LoVo (cell line): ENCODE data around the gene GALNT15.

ENCODE experiments used
- DNase-seq: peaks from one replicate; pipeline ENCODE4 v3.0.0-alpha.2; 2016; ENCODE audit warnings: low spot score

The GALNT15 gene

DNA sequence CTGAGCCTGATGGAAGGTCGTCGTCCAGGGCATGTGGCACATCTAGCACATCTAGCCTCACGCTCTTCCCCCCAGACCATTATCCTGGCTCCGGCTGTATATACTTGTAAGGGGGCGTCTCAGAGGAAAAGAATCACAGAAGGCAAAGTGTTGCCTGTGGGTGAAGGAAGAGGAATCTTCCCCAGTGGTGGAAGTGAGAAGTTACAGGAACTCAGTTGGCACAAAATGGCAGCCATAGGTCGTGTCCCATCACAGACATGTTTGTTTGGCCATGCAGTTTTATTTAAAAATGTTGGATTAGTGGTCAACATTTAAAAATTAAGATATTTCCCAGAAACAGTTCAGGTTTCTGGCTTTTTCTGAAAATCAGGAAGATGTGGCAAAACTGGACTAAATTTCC, 13.6 kb downstream of the GALNT15 start:
- DNase-seq = no peak

DNA sequence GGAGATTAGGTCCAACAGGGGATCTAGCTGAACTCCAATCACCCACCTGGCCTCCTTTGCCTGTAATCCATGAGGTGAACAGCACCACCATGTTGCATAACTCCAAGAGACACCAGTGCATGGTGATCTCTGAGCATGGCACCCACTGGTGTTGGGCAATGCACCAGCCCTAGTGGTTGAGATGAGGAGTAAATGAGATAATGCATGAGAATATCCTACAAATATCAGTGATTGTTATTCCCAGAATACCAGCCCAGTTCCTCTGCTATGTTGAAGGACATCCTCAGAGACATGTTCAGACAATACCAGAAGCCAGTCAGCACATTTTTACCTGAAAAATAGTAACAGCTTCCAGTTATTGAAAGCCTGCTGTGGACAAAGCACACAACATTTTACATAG, 14.7 kb downstream of the GALNT15 start:
- DNase-seq = no peak

DNA sequence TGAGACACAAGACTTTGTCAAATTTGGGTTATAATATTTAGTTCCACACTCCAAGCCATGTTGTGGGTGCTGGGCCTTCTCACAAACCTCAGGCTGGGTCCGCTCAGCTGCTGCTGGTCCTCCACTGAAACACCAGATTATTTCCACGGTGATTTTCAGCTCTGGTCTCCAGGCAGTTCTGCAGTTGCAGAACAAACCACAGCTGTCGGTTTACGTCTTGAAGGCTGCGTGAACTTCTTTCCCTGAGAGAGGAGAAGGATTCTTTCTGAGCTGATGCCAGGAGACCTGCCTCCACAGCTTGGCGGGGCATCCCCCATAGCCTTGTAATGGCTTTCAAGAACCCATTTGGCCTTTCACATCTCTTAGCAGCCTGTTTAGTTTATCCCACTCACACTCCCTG, 16.2 kb downstream of the GALNT15 start:
- DNase-seq = no peak

DNA sequence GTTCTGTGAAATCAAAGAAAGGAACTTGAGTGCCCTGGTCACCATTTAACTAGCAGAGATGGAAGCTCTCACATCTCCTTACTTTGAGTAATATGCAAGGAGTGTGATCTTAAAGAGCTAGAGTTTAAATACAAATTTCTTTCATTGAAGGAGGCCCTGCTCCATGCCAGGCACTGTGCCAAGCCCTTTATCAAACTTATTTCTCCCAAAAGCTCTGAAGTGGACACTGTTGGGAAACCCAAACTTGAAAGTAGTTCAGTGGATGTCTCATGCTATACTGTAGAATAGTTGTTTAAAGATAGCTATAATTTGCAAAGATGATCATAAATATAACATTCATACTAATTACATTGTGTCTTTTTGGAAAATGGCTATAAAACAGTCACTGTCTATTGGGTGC, 17.1 kb downstream of the GALNT15 start:
- no peak for DNase-seq

DNA sequence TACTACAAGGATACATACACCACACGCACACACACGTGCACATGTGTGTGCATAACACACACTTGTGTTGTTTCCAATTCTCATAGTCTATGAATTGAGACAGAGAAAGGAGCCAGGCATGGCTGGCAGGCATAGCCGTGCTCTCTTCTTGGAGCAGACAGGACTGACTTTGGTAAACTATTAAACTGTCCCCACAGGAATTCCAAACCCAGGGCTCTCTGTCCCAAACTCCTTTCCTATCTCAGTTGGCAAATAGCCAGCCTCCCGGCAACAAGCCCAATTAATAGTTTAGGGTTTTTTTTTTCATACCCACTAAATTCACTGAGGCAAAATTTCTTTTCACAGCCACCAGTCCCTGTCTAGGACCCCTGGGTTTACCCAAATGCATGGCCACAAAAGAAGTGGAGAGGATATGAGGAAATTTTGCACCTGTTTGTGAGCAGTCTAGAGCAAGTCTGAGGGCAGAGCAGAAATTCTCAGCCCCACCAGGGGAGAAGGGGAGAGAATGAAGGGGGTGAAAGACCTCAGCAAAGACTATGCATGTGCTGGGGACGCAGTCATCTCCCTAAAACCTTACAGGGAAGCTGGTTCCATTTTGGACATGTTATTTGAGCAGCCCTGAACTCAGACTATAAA, 17.8 kb downstream of the GALNT15 start:
- DNase-seq = no peak

DNA sequence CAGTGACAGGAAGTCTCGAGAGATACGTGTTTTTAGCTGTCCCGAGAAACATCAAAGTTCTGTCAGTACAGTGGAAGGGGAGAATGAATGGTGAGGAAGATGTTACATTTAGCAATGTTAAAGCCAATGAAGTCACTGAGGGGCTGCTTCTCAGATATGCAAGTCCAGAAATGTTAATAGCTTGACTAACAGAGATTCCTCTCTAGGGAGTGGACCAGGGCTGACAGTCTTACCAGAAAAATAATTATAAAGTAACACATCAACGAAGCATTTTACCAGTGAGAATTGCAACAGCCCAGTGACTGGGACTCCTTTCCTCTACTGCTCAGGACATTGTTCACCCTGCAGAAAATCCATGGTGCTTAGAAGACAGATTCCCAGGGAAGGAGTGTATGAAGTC, 23.9 kb downstream of the GALNT15 start:
- DNase-seq = no peak

DNA sequence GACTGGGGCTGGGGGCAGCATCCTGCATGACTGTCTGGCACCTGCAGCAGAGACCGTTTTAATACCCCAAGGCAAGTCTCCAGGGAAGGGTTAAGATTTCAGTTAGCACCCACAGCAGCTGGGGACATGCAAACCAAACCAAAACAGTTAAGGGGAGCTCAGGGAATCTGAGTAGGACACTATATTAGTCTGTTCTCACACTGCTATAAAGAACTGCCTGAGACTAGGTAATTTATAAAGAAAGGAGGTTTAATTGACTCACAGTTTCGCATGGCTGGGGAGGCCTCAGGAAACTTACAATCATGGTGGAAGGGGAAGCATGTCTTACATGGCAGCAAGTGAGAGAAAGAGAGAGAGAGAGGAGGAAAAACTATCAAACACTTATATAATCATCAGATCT, 25.3 kb downstream of the GALNT15 start:
- DNase-seq = no peak

DNA sequence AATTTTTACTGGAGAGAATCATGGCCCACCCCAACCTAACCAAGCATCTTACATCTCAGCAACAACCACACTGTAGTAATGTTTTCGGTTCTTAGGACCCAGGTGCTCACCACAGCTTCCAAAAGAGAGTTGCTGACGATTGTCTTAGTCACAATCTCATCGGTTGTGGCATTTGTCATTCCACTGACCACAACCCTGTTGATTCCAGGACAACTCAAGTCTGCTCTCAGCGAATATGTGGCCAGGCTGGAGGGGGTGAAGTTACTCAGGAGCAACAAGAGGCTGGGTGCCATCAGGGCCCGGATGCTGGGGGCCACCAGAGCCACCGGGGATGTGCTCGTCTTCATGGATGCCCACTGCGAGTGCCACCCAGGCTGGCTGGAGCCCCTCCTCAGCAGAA, 25.9 kb downstream of the GALNT15 start:
- no peak for DNase-seq

DNA sequence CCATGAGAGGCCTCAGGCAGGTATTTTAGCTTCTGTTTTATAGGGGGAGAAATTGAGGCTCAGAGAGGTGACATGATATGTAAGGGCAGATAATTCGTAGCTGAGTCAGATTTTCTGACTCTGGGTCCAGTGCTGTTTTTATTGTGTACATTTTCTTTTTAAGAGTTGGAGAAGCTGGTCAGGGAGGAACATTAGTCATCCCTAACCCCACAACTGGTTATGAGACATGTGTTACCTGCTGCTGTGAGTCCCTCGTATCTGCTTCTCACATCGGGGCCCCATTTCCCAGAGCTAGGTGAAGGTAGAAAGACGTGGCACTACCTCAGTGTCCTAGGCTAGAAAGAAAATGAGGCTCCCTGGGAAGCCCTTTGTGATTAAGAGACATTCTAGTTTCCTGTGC, 28.6 kb downstream of the GALNT15 start:
- peak; percentile 4 for DNase-seq

DNA sequence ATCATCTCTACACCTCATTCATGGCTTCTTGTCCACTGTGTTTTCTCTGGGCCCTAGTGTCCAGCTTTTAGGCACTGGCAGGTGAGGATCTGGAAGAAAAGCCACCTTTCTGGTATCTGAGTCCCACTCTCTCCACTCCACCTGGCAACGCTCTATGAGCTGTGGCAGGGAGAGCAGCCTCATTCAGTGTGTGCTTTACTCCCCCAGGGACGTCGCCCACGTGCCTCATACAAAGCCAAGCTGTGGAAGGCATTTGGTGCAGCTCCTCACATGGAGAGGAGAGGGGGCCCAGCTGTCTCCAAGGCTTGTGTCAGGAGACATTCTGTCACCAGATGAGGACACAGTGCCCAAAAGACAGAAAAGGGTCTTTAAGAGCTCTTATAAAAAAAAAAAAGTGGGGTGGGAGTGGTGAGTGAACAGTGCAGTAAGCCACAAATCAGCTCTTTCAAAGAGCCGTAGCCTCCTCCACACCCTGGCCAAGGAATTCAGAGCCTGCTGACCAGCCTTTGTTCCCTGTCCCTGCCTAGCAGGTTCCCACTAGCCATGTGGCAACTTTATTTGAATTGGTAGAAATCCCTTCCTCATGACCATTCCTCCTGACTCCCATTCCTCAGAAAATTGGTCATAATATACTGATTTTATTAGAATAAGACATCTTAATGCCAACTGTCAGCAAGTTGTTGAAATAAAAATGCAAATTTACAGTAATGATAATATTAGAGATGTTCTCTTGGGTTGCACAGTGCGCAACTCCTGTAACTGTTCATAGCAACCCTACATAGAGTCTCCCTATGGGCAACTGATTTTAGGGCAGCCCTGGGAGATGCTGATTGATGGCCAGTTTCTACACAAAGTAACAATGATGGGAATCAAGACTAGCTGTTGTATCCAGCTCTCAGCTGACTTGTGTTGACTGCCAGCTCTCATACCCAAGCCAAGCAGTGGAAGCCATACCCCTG, 29.5 kb downstream of the GALNT15 start:
- no peak for DNase-seq

DNA sequence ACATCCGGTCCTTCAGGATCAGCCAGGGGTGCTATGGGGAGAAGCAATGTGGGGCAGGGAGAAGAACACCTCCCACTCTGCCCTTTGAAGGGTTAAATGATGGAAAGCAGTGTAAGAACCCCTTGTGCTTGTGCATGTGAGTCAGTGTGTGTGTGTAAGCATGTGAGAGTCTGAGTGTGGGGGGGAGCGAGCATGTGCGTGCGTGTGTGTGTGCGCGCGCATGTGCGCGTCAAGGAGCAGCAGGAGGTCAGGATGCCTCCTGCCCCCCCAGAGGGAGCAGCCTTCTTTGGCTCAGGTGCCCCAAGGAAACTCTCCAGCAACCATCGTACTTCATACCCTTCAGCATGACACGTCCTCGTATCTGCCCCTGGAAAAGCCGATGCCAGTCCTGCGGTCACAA, 30.3 kb downstream of the GALNT15 start:
- no peak for DNase-seq

DNA sequence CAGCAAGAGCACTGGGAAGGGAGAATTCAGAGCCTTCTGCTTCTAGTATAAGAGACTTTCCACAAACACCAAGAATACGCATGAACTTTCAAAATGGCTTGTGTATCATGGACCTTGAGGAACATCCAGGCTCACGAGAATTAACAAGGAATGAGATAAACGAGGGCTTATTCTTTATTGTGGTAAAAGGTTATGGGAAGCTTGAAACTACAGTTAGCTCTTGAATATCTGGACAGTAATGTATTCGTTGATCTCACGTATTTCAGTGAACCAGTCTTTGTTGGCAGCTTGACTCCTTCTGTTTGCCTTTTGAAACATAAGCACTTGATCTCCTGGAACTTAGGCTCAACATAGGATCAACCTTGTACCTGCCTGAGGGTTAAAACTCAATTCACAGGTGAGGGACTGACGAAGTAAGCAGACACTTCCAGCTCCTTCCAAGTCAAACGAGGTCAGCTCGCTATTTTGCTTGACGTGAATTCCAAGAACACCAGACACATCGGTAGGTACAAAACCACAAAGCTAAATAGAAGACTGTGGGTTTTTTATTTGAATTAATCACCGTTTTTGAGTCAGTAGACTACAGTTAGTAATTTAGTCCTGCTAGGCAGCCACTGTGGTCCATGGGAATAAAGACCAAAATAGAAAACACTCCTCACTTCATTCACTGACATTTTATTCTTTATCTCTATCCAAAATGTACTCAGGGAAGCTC, 30.8 kb downstream of the GALNT15 start:
- peak; percentile 26 for DNase-seq

DNA sequence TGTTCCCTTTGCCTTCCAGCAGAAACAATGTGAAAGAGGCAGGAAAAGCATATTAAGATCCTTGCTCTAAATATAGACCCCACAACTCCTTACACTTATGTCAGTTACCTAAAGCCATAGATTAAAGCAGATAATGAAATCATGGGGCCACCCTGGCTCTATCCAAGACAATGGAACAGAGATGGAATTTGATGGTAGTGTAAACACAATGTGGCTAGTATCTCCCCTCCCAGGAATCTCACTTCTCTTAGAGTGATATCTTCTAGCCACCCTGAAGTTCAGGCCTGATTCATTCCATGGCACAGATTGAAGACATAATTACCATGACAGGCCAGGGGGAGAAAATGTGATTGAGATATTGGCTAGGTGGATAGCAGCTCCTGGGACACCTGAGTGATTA, 32.6 kb downstream of the GALNT15 start:
- DNase-seq = no peak

DNA sequence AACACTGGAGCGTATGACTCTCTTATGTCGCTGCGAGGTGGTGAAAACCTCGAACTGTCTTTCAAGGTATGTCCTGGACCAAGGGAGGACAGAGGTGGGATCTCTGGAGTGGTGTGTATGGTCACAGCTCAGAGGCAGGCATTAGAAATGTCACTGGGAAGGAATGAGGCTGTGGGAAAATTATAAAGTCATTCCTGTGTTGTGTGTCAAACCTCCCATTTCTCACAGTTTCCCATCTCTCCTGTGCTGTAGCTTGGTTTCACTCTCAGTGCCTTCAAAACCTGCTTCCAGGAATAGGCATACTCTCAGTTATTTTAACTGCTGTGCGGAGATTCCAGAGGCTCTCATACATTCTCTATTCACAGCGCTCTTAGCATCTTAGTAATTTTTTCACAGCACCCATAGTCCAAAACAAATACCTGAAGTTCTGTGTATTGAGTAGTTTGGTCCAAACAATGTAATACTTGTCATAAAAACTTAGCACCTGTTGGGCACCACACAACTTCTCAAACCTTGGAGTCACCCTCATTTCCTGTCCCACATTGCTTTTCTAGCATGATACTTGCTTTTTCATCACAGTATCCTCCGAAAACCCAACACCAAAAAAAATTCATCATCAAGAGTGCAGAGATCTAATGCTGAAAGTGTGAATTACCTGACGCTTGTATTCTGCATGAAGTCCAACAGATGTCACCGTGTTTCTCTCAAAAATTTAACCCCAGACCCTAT, 36.9 kb downstream of the GALNT15 start:
- no peak for DNase-seq

DNA sequence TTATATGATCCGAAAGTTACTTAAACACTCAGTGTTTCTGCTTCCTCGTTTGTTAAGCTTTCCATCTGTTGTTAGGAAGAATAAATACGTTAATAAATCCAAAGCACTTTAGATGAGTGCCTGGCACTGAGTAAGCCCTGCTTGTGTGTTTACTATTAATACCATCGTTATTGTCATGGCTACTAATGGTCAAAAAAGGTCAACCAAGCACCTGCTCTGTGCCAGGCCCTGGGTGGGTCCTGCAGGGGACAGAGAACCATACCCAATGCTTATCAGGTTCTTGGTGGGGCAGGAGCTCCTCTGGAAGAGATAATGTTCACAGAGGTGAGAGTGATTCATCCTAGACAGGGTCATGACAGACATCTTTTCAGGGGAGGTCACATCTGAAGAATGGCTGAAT, 39.9 kb downstream of the GALNT15 start:
- no peak for DNase-seq

DNA sequence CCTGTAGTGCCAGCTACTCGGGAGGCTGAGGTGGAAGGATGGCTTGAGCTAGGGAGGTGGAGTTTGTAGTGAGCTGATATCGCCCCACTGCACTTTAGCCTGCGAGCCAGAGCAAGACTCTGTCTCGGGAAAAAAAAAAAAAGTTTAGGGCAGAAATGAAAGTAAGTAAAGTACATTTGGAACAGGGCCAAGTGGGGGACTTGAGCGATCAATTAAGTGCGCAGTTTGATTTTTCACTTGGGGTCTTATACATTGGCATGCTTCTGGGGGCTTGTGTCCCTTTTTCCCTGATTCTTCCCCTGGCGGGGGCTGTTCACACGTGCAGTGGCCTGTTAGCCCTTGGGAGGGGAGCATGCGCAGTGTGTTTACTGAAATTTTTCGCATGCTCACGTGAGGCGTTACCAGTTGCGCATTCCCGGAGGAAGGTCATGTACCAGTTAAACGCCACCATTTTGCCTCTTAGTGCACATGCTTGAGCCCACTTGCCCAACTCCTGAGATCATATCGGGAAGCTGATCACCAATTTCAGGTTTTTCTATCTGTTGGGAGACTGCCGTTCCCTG, 42.0 kb downstream of the GALNT15 start:
- DNase-seq = no peak

DNA sequence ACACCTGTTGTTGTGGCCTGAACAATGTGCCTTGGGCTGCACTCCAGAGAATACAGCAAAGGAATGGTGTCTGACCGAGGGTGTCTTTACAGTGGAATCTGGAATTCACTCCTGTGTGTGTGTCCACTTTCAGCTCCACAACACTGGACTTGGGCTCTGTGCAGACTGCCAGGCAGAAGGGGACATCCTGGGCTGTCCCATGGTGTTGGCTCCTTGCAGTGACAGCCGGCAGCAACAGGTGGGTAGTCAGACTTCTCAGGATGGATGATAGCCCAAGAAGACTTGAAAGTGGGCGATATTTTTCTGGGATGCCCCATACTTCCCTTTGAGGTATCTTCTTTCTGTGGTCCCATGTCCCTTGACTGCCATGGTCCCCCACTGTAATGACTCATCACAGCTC, 45.3 kb downstream of the GALNT15 start:
- DNase-seq = no peak

DNA sequence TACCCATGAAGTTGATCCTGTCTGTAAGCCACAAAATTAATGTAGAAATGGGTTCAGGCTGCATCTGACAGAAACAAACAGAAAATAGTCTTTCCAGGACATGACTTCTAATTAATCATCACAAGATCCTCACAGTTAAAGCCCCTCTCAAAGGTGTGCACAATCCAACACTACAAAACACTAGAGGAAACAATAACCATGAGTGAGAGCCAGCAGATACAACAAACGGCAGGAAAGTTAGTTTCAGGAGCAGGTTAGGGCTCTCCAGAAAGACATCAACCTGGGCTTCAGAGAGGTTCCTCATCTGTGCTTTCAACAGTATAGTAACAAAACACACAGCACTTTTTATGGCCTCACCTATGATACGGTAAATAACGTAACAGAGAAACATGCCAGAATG, 47.5 kb downstream of the GALNT15 start:
- DNase-seq = no peak

DNA sequence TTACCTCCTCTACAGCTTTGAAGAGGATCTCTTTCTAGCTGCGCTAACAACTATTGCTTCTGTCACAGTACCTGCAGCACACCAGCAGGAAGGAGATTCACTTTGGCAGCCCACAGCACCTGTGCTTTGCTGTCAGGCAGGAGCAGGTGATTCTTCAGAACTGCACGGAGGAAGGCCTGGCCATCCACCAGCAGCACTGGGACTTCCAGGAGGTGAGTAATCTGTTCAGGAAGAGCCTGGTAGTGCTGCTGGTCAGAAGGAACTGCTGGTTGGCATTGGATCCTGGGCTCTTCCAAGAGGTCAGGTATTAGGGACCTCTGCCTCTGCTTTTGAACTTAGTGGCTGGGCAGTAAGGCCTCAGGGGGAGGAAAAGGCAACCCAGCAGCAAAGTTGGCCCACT, 48.1 kb downstream of the GALNT15 start:
- no peak for DNase-seq

DNA sequence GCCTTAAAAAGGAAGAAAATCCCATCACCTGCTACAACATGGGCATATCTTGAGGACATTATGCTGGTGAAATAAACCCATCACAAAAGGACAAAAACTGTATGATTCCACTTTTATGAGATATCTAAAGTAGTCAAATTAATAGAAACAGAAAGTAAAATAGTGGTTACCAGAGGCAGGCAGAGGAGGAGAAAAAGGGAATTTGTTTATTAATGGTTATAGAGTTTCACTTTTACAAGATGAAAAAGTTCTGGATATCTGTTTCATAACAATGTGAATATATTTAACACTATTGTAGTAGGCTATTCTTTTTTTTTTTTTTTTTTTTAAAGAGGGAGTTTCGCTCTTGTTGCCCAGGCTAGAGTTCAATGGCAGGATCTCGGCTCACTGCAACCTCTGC, 49.8 kb downstream of the GALNT15 start:
- DNase-seq = no peak

DNA sequence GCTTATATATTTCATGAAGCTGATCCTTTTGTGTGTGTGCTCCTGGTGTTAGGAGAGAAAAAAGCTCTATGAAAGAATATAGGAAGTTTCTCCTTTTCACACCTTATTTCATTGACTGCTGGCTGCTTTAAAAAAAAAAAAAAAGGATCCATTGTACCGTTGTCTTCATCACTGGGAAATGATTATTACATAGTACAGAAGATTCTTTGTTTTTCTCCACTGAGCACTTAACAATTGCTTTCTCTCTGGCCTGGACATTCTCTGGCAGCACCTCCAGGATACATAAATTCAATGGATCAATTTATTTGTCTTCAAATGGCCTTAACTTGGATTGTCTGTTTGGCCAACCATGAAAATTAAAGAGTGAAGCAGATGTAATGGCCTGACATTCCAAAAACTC, 53.1 kb downstream of the GALNT15 start:
- no peak for DNase-seq

DNA sequence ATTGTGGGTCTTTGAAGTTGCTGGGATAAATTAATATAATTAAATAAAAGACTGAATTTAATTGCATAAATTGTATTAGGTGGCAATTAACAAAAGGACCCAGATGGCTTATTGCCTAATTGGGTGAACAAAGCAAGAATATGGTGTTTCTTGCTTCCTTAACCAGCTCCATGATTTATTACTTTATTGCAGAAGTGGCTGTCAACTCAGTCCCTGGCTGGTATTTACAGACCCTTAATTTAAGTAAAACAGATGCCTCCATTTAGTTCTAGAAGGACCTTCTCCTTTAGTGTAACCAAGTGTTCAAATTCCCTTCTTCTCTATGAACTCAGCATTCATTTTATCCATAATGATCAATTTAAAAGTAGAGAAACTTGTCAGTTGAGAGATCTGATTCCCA, 55.2 kb downstream of the GALNT15 start:
- no peak for DNase-seq
